ENCODE measurements around the gene TUB. TPM values are rescaled to one million over a fixed set of nuclear protein-coding genes. Genes with fewer than 3 reads are reported as not detected.

The TUB gene
- polyA plus RNA-seq, 1 of the 3 experiments (the other 2 are of a cell fraction) = 11.3 TPM

DNA sequence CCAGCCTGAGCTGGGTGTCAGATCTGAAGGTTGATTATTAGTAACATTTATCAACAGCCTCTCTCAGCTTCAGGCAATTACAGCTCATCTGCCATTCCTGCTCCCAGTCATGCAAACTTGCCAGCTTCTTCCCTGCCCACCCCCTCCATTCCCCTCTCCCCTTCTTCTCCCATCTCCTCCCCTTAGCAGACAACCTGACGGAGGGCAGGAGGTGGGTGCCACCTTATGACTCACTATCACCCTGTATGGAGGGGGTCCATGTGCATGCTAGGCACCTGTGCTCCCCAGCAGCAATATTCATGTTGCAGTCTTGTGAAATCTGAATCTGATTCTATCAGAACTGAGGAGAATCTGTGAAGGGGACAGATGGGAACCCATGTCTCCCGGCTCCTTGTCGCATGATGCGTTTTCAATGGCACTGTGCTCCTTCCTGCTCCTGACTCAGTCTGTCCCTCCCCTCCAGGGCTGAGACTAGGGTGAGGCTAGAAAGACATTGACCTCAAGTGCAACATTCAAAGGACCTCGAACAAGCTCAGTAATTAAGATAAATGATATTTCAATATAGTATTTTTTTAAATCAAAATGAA is 46.3 kb upstream of the TUB start:
- Histone ChIP-seq H3K9ac (no peak overlapping the region), H3K79me2 (ENCODE audit: insufficient read depth) (no peaks in the 10 kb centered on the region), H3K4me3 (ENCODE audit: low read depth in 2 of 2, low read length in 1 of 2) (no peak overlapping the region), H2AFZ (ENCODE audit: low read depth) (no peak overlapping the region), H3K27me3 (ENCODE audit: insufficient read depth) (no peaks in the 10 kb centered on the region), H4K20me1 (ENCODE audit: insufficient read depth) (no peaks in the 10 kb centered on the region), H3F3A (replicated peaks; ENCODE audit: insufficient read depth) (no peaks in the 10 kb centered on the region), H3K4me1 (ENCODE audit: control insufficient read depth in 1 of 2, insufficient read depth in 2 of 2, low read depth in 1 of 2, low read length in 1 of 2) (peaks cover 0 to 48% of the 10 kb centered on the region in 2 experiments; a peak in 1 of 4 replicates), H3K9me3 (no peaks in the 10 kb centered on the region), H3K36me3 (replicated peaks in 1 of 2; ENCODE audit: control insufficient read depth in 1 of 2, insufficient read depth in 2 of 2, low read length in 1 of 2) (no peaks in the 10 kb centered on the region), H3K9me2 (no peaks in the 10 kb centered on the region), H3K4me2 (no peak overlapping the region), H3K27ac (ENCODE audit: low read depth in 2 of 2, low read length in 1 of 2) (peak overlapping the region in 1 of 2 experiments; percentile 28; a peak in 1 of 4 replicates)
- ChIA-PET CTCF (interaction anchor here (1.3 to 11.3 kb wide), 13 partner anchors 10 to 87 kb away, joined by 3 to 620 read pairs (median 22); partner anchors contain the start of gene TUB), POLR2A (interaction anchor here (2.0 to 2.8 kb wide), 2 partner anchors 33 to 51 kb away, joined by 13 to 27 read pairs; no protein-coding TSS in a partner anchor)
- WGBS (ENCODE audit: low lambda C conversion rate) = 73% methylated on average over 5 of the region's 5 CpGs
- TF ChIP-seq GATA2 (CRISPR knock-in tag; IDR thresholded peaks at IDR 0.05) = no peak
- no peak for TF ChIP-seq ELF1 (IDR thresholded peaks at IDR 0.05)
- no peak for TF ChIP-seq RCOR1 (IDR thresholded peaks at IDR 0.05; ENCODE audit: low read length)
- TF ChIP-seq CHD2 (IDR thresholded peaks at IDR 0.05; ENCODE audit: low read length, partially characterized antibody) = no peak
- TF ChIP-seq, protein P1, sequence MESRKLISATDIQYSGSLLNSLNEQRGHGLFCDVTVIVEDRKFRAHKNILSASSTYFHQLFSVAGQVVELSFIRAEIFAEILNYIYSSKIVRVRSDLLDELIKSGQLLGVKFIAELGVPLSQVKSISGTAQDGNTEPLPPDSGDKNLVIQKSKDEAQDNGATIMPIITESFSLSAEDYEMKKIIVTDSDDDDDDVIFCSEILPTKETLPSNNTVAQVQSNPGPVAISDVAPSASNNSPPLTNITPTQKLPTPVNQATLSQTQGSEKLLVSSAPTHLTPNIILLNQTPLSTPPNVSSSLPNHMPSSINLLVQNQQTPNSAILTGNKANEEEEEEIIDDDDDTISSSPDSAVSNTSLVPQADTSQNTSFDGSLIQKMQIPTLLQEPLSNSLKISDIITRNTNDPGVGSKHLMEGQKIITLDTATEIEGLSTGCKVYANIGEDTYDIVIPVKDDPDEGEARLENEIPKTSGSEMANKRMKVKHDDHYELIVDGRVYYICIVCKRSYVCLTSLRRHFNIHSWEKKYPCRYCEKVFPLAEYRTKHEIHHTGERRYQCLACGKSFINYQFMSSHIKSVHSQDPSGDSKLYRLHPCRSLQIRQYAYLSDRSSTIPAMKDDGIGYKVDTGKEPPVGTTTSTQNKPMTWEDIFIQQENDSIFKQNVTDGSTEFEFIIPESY (IDR thresholded peaks at IDR 0.05; ENCODE audit: borderline replicate concordance, low read depth) = no peak
- no peak for TF ChIP-seq TAF1 (IDR thresholded peaks at IDR 0.05; ENCODE audit: borderline replicate concordance, low read depth, low read length)
- TF ChIP-seq FOXJ3 (CRISPR knock-in tag; IDR thresholded peaks at IDR 0.05) = no peak
- TF ChIP-seq, protein P2, sequence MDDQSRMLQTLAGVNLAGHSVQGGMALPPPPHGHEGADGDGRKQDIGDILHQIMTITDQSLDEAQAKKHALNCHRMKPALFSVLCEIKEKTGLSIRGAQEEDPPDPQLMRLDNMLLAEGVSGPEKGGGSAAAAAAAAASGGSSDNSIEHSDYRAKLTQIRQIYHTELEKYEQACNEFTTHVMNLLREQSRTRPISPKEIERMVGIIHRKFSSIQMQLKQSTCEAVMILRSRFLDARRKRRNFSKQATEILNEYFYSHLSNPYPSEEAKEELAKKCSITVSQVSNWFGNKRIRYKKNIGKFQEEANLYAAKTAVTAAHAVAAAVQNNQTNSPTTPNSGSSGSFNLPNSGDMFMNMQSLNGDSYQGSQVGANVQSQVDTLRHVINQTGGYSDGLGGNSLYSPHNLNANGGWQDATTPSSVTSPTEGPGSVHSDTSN (IDR thresholded peaks at IDR 0.05) = no peak
- TF ChIP-seq SIN3A (IDR thresholded peaks at IDR 0.05; ENCODE audit: borderline replicate concordance, low read depth, low read length) = no peak
- no peak for TF ChIP-seq MEF2A (IDR thresholded peaks at IDR 0.05; ENCODE audit: borderline replicate concordance, low read depth)
- TF ChIP-seq, protein P3, sequence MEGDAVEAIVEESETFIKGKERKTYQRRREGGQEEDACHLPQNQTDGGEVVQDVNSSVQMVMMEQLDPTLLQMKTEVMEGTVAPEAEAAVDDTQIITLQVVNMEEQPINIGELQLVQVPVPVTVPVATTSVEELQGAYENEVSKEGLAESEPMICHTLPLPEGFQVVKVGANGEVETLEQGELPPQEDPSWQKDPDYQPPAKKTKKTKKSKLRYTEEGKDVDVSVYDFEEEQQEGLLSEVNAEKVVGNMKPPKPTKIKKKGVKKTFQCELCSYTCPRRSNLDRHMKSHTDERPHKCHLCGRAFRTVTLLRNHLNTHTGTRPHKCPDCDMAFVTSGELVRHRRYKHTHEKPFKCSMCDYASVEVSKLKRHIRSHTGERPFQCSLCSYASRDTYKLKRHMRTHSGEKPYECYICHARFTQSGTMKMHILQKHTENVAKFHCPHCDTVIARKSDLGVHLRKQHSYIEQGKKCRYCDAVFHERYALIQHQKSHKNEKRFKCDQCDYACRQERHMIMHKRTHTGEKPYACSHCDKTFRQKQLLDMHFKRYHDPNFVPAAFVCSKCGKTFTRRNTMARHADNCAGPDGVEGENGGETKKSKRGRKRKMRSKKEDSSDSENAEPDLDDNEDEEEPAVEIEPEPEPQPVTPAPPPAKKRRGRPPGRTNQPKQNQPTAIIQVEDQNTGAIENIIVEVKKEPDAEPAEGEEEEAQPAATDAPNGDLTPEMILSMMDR (IDR thresholded peaks at IDR 0.05) = no peak
- TF ChIP-seq EP300 (IDR thresholded peaks at IDR 0.05; ENCODE audit: borderline replicate concordance in 1 of 2, low read depth in 1 of 2, low read length in 1 of 2) = no peak
- TF ChIP-seq MXI1 (IDR thresholded peaks at IDR 0.05; ENCODE audit: low read depth, low read length) = no peak
- TF ChIP-seq YY1 (IDR thresholded peaks at IDR 0.05; ENCODE audit: low read depth) = no peak
- TF ChIP-seq, protein P4, sequence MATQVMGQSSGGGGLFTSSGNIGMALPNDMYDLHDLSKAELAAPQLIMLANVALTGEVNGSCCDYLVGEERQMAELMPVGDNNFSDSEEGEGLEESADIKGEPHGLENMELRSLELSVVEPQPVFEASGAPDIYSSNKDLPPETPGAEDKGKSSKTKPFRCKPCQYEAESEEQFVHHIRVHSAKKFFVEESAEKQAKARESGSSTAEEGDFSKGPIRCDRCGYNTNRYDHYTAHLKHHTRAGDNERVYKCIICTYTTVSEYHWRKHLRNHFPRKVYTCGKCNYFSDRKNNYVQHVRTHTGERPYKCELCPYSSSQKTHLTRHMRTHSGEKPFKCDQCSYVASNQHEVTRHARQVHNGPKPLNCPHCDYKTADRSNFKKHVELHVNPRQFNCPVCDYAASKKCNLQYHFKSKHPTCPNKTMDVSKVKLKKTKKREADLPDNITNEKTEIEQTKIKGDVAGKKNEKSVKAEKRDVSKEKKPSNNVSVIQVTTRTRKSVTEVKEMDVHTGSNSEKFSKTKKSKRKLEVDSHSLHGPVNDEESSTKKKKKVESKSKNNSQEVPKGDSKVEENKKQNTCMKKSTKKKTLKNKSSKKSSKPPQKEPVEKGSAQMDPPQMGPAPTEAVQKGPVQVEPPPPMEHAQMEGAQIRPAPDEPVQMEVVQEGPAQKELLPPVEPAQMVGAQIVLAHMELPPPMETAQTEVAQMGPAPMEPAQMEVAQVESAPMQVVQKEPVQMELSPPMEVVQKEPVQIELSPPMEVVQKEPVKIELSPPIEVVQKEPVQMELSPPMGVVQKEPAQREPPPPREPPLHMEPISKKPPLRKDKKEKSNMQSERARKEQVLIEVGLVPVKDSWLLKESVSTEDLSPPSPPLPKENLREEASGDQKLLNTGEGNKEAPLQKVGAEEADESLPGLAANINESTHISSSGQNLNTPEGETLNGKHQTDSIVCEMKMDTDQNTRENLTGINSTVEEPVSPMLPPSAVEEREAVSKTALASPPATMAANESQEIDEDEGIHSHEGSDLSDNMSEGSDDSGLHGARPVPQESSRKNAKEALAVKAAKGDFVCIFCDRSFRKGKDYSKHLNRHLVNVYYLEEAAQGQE (IDR thresholded peaks at IDR 0.05; ENCODE audit: low read depth, low read length) = no peak
- no peak for TF ChIP-seq NFIC (IDR thresholded peaks at IDR 0.05; ENCODE audit: borderline replicate concordance)
- no peak for TF ChIP-seq SMC3 (IDR thresholded peaks at IDR 0.05; ENCODE audit: low read depth, low read length)
- TF ChIP-seq FOSL2 (IDR thresholded peaks at IDR 0.05; ENCODE audit: borderline replicate concordance, low read depth) = no peak
- no peak for DNase-seq

All from SK-N-SH (cell line).